ENCODE data around the gene SSBP3.
A peak's percentile ranks its signal among the peaks of the same experiment; 100 is the strongest.

SSBP3 gene

DNA sequence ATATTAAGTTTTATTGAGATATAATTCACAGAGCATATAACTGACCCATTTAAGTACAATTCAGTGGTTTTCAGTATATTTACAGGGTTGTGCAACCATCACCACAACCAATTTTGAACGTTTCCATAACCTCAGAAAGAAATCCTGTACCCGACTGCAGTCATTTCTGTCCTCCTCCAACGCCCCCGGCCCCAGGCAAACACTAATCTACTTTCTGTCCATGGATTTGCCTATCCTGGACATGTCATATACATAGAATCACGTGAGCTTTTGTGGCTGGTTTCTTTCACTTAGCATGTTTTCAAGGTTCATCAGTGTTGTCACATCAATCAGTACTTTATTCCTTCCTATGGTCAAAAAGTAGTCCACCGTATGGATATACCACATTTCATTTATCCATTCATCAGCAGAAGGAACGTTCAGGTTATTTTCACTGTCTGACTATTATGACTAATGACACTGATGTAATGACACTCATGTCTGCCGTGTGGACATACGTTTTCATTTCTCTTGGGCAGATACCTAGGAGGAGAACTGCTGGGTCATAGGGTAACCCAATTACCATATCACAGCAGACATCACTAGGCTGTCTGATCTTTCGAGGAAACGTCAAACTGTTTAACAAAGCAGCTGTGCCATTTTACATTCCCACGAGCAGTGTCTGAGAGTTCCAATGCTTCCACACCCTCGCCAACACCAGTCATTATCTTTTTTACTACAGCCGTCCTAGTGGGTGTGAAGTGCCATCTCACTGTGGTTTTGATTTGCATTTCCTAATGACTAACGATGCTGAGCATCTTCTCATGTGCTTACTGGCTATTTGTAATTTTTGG is 175.5 kb downstream of the SSBP3 start:
- TF ChIP-seq Cebpa-rat (IDR thresholded peaks at IDR 0.05) = no peak
- peak overlapping the region in 7 of 11 experiments; percentile 23 to 68 (median 36); a peak in 10 of 22 replicates for H3K27ac ChIP-seq

DNA sequence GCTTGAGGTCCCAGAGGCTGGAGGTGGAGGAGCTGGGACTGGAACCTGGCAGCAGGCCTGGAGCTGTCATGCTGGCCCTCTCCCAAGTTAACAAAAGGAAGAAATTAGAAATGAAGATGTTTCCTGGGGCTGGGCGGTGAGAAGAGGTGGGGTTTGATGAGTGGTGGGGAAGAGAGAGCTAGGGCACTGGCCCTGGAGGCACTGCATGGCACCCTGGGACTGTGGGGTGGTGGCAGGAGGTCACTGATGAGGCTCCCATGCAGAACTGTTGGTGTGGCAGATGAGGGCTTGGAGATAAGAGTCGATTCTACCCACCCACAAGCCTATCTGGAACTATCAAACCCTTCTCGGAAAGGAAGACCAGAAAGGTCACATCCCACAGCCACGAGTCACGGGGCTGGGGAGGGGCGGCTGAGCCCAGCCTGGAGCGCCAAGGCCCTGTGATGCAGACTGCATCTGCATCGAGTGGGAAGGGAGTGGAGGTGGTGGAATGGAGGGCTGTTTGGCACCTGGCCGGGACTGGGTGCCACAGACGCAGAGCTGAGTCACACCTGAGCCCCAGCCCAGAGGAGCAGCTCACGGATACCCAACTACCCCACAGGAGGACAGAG is 176.8 kb downstream of the SSBP3 start:
- Histone ChIP-seq H3K9me3 (replicated peaks in 1 of 11) (peaks cover 0 to 14% (median 0%) of the 10 kb centered on the region in 11 experiments; a peak in 6 of 22 replicates), H3K4me1 (peaks cover 44 to 62% (median 53%) of the 10 kb centered on the region in 10 experiments), H4K20me1 (peaks cover 0 to 35% (median 3%) of the 10 kb centered on the region in 11 experiments; a peak in 6 of 22 replicates), H3K27me3 (no peaks in the 10 kb centered on the region), H3K4me2 (peak overlapping the region; percentile 4 to 75 (median 38); a peak in 21 of 22 replicates), H3K36me3 (peaks cover 0 to 34% (median 17%) of the 10 kb centered on the region in 11 experiments; a peak in 16 of 22 replicates), H3K27ac (peak overlapping the region in 7 of 11 experiments; percentile 18 to 58 (median 51); a peak in 13 of 22 replicates), H3K9ac (peak overlapping the region in 5 of 11 experiments; percentile 6 to 50 (median 26); a peak in 5 of 22 replicates), H3K4me3 (no peak overlapping the region)
- no peak for TF ChIP-seq Cebpa-rat (IDR thresholded peaks at IDR 0.05)

More for the DNA sequence above, 175.5 kb downstream of the SSBP3 start:
- Histone ChIP-seq H3K4me2 (peak overlapping the region; percentile 6 to 74 (median 39); a peak in 16 of 22 replicates), H3K4me1 (peaks cover 58 to 75% (median 65%) of the 10 kb centered on the region in 10 experiments), H3K36me3 (peaks cover 0 to 26% (median 12%) of the 10 kb centered on the region in 11 experiments; a peak in 16 of 22 replicates), H4K20me1 (peaks cover 0 to 35% (median 3%) of the 10 kb centered on the region in 11 experiments; a peak in 8 of 22 replicates), H3K4me3 (no peak overlapping the region), H3K9ac (peak overlapping the region in 1 of 11 experiments; percentile 9; a peak in 1 of 22 replicates), H3K9me3 (replicated peaks in 1 of 11) (peaks cover 0 to 14% (median 0%) of the 10 kb centered on the region in 11 experiments; a peak in 6 of 22 replicates), H3K27me3 (no peaks in the 10 kb centered on the region)

DNA sequence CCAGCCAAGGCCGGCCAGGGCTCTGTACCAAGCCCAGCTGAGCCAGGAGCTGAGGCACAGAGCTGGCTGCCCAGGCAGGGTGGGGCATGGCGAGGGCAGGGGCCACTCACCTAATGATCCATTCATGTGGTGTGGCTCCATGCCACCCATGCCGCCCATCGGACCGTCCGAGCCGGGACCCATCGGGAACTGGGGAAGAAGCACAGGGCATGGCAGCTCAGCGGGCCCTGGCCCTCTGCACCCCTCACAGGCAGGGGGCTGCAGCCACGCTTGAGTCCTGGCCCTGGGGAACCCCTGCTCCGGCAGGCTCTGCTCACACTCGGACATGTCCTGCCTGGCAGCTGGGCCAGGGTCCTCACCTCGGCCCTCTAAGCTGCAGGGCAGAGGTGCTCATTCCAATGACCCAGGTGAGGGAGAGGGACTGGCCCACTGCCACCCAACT is 177.5 kb downstream of the SSBP3 start:
- Histone ChIP-seq H3K27me3 (no peaks in the 10 kb centered on the region), H3K4me2 (peak overlapping the region in 9 of 11 experiments; percentile 31 to 76 (median 63); a peak in 12 of 22 replicates), H3K4me3 (no peak overlapping the region), H3K9me3 (replicated peaks in 1 of 11) (peaks cover 0 to 14% (median 0%) of the 10 kb centered on the region in 11 experiments; a peak in 6 of 22 replicates), H4K20me1 (peaks cover 0 to 39% (median 3%) of the 10 kb centered on the region in 11 experiments; a peak in 6 of 22 replicates), H3K4me1 (peaks cover 42 to 60% (median 51%) of the 10 kb centered on the region in 10 experiments), H3K36me3 (peaks cover 0 to 41% (median 24%) of the 10 kb centered on the region in 11 experiments; a peak in 18 of 22 replicates), H3K9ac (peak overlapping the region in 5 of 11 experiments; percentile 13 to 50 (median 29); a peak in 4 of 22 replicates), H3K27ac (peak overlapping the region in 7 of 11 experiments; percentile 18 to 58 (median 51); a peak in 12 of 22 replicates)
- TF ChIP-seq Cebpa-rat (IDR thresholded peaks at IDR 0.05) = no peak

DNA sequence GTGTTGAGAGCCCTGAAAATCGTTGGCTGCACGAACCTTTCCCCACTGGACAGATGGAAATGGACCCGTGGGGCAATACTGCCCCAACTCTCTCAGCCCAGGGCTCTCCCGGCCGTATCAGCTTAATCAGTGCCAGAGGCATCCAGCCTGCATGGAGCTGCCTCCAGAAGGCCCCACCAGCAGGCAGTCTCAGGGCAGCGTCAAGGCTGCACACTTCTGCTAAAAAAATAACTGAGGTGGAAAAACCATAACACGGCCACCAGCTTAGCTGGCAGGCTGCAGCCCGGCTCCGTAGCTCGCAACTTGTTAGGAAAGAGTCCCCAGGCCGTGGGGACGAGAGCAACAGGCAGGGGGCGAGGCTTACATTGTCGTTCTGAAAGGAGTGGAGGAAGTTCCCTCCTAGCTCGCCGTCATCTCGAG is 178.3 kb downstream of the SSBP3 start:
- Histone ChIP-seq H3K27ac (peak overlapping the region in 7 of 11 experiments; percentile 2 to 62 (median 47); a peak in 10 of 22 replicates), H3K4me2 (peak overlapping the region in 8 of 11 experiments; percentile 23 to 76 (median 68); a peak in 12 of 22 replicates), H4K20me1 (peaks cover 0 to 47% (median 3%) of the 10 kb centered on the region in 11 experiments; a peak in 7 of 22 replicates), H3K27me3 (no peaks in the 10 kb centered on the region), H3K36me3 (peaks cover 0 to 49% (median 28%) of the 10 kb centered on the region in 11 experiments; a peak in 18 of 22 replicates), H3K4me3 (no peak overlapping the region), H3K4me1 (peaks cover 42 to 60% (median 51%) of the 10 kb centered on the region in 10 experiments), H3K9ac (peak overlapping the region in 4 of 11 experiments; percentile 21 to 38 (median 35); a peak in 5 of 22 replicates), H3K9me3 (replicated peaks in 1 of 11) (peaks cover 0 to 9% (median 0%) of the 10 kb centered on the region in 11 experiments; a peak in 5 of 22 replicates)
- TF ChIP-seq Cebpa-rat (IDR thresholded peaks at IDR 0.05) = no peak

DNA sequence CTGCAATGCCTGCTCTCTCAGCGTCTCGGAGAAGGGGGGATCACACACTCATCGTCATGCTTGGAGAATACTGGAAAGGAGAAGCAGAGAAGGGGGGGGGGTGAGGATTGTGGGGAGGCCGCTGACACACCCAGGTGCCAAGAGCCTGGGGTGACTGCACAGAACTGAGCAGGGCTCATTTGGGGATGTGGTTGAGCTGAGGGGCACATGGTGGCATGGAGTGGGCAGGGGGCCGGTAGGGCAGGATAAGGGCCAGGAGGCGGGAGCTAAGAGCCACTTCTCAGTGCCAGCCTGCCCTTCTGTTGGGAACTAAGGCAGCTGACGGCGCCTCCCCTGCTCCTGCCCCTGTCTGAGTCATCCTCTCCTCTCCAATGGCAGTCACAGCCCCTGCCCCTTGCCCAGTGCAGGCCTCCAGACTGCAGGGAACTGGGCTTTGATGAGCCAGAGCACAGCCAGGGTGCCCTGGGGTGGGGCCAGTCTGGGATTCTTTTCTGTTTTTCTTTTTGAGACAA is 179.0 kb downstream of the SSBP3 start:
- H3K36me3 ChIP-seq = peaks cover 0 to 53% (median 30%) of the 10 kb centered on the region in 11 experiments; a peak in 18 of 22 replicates

DNA sequence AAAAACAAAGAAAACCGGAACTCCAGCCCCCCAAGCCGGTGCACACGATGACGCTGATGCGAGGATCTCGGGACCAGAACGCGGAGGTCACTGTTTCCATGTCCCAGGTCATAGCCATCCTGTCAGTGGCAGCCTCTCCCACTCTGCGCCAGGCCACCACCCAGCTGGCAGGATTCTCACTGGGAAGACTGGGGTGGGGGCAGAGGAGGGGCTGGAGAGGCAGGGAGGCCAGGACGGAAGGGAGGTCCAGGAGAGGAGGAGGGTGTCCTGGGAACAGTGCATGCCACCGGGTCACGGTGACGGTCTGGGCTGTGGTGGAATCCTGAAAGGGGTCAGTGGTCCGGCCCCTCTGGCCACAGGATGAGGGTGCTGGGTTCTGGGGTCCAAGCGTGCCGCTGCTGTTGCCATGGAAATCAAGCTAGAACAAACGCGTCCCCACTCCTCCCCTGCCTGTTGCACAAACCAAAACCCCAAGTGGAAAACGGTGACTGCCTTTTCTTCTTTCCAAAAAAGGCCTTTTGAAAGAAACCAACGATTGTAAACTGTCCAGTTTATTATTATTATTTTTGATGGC is 180.1 kb downstream of the SSBP3 start:
- Histone ChIP-seq H3K4me3 (no peak overlapping the region), H3K27me3 (no peaks in the 10 kb centered on the region), H3K27ac (no peak overlapping the region), H4K20me1 (peaks cover 0 to 65% (median 18%) of the 10 kb centered on the region in 11 experiments; a peak in 13 of 22 replicates), H3K4me1 (peaks cover 35 to 54% (median 47%) of the 10 kb centered on the region in 10 experiments), H3K36me3 (peaks cover 8 to 64% (median 38%) of the 10 kb centered on the region in 11 experiments; a peak in 20 of 22 replicates), H3K4me2 (no peak overlapping the region), H3K9me3 (replicated peaks in 1 of 11) (no peaks in the 10 kb centered on the region), H3K9ac (no peak overlapping the region)
- TF ChIP-seq Cebpa-rat (IDR thresholded peaks at IDR 0.05) = no peak

More for the DNA sequence above, 179.0 kb downstream of the SSBP3 start:
- H4K20me1 ChIP-seq = peaks cover 0 to 54% (median 7%) of the 10 kb centered on the region in 11 experiments; a peak in 10 of 22 replicates
- H3K9me3 ChIP-seq (replicated peaks in 1 of 11) = peaks cover 0 to 1% (median 0%) of the 10 kb centered on the region in 11 experiments; a peak in 4 of 22 replicates
- H3K9ac ChIP-seq = peak overlapping the region in 4 of 11 experiments; percentile 34 to 45 (median 38); a peak in 4 of 22 replicates
- TF ChIP-seq Cebpa-rat (IDR thresholded peaks at IDR 0.05) = no peak
- peak overlapping the region in 8 of 11 experiments; percentile 23 to 76 (median 68); a peak in 11 of 22 replicates for H3K4me2 ChIP-seq
- no peak overlapping the region for H3K4me3 ChIP-seq
- peaks cover 42 to 59% (median 51%) of the 10 kb centered on the region in 10 experiments for H3K4me1 ChIP-seq
- peak overlapping the region in 7 of 11 experiments; percentile 2 to 62 (median 47); a peak in 12 of 22 replicates for H3K27ac ChIP-seq
- no peaks in the 10 kb centered on the region for H3K27me3 ChIP-seq

DNA sequence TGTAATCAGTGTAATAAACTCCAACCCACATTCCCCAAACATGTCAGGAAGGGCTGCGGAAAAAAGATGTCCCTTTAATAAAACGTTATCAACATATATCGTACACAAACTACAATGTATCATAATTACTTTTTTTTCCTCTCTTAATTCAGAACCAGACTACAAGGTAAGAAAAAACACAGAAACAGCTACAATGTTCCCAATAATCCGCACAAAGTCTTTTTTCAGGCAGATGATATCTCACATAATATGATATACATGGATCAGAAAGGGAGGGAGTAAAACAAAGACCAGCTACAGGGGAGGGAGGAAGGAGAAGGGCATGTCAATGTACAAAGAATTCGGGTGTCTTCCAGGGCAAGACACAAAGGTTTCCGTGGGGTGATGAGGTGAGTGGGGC is 180.8 kb downstream of the SSBP3 start:
- no peaks in the 10 kb centered on the region for H3K9me3 ChIP-seq (replicated peaks in 1 of 11)
- H3K27ac ChIP-seq = no peak overlapping the region
- no peak for TF ChIP-seq Cebpa-rat (IDR thresholded peaks at IDR 0.05)
- H4K20me1 ChIP-seq = peaks cover 0 to 72% (median 25%) of the 10 kb centered on the region in 11 experiments; a peak in 15 of 22 replicates
- H3K4me2 ChIP-seq = no peak overlapping the region
- peaks cover 35 to 54% (median 47%) of the 10 kb centered on the region in 10 experiments for H3K4me1 ChIP-seq
- no peak overlapping the region for H3K9ac ChIP-seq
- H3K36me3 ChIP-seq = peaks cover 8 to 71% (median 45%) of the 10 kb centered on the region in 11 experiments; a peak in 20 of 22 replicates
- no peak overlapping the region for H3K4me3 ChIP-seq
- H3K27me3 ChIP-seq = no peaks in the 10 kb centered on the region

All from BLaER1 treated with 17β-estradiol and CSF1 and Interleukin-3, amounts not matched to agents 10 nM and 100 nM (cell line).